ENCODE data around the gene KATNAL2.
A peak's percentile ranks its signal among the peaks of the same experiment; 100 is the strongest.

KATNAL2 gene

GRCh38 chr18:47035156-47035671 is 117.8 kb downstream of the KATNAL2 start, which contains the start of gene ELOA2:
Gene ELOA2 (minus strand): TSS chr18:47035621. CDS start chr18:47035264, 357 bp downstream.
- DNase-seq (ENCODE audit: low spot score) = no peak

DNA sequence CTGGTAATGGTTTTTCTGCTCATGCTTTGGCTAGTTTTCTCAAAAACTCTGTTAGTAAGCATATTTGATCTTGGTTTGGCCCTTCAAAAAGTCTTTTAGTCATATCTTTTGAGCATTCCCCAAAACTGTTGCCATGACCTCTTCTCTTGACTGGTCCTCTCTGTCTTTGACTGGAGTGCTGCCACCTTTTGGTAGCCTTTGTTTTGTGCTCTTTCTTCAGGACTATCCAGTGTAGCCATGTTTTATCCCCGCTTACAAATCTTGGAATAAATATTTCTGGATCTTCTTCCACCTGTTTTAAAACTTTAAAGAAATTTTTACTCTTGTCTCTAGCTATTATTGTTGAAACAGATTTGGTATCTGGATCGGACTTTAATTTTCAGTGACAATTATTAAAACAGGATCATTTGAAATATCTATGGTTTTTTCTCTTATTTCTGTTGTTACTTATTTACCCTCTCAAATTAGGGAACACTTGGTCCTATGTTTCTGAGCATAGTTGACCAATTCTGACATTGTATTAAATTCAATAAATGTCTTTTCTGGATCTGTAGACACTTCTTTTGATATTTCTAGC is 119.0 kb downstream of the KATNAL2 start:
- peak; percentile 26 for DNase-seq (ENCODE audit: low spot score)

- no peak for DNase-seq (ENCODE audit: low spot score)
Measured at GRCh38 chr18:47036927-47037578, 119.7 kb downstream of the KATNAL2 start.

GRCh38 chr18:47040982-47041381 is 123.6 kb downstream of the KATNAL2 start:
- no peak for DNase-seq (ENCODE audit: low spot score)

DNA sequence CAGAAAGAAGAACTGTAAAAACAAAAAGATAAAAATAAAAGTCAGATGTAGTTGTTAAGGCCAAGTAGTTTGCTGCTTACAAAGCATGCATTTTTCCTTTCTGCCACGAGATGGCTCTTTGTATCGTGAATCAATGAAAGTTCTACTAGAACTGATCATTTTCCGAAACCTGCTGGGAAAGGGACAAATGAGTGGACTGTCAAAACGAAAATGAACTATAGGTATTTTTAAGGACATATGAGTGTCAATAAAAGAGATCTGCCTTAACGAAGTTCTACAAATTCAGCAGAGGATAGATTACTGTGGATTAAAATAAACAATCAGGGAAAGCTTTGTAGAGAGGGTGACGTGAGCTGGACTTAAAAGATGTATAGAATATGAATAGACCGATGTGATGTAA is 133.1 kb downstream of the KATNAL2 start:
- DNase-seq (ENCODE audit: low spot score) = peak; percentile 11

GRCh38 chr18:47054369-47054768 is 137.0 kb downstream of the KATNAL2 start:
- DNase-seq (ENCODE audit: low spot score) = no peak

GRCh38 chr18:47062471-47062870 is 145.1 kb downstream of the KATNAL2 start:
- no peak for DNase-seq (ENCODE audit: low spot score)

- DNase-seq (ENCODE audit: low spot score) = no peak
Measured at GRCh38 chr18:47063096-47063495, 145.7 kb downstream of the KATNAL2 start.

GRCh38 chr18:47067648-47068047 is 150.2 kb downstream of the KATNAL2 start:
- DNase-seq (ENCODE audit: low spot score) = no peak

DNA sequence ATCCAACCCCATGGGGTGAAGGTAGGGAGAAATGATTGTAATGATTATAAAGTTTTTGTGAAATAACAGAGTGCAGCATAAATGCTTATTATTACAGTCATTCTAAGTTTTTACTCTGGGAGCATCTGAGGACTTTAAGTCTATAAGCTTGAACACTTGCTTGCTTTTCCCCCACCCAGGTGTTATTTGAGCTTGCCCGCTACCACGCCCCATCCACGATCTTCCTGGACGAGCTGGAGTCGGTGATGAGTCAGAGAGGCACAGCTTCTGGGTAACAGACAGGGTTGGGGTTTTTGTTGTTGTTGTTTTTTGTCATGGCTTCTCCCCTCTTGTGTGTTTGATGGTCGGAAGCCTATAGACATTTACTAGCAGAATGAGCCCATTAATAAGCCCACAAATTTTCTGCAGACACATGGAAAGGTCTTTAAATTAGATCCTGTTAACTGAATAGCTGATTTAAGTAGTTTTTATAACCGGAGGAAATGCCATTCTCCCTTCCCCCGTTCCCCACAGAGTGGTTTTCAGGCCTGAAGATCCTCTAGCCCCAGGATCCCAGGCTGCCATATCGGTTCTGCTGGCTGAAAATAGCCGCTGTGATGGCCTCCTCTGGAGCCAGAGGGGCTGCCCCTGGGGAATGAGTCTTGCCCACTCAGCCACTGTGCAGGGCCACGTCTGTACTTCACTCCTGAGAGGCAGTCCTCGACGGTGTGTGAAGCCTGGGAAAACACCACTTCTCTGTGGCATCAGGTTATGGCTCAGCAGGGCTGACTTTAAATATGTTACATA is 157.9 kb downstream of the KATNAL2 start:
- DNase-seq (ENCODE audit: low spot score) = no peak

DNA sequence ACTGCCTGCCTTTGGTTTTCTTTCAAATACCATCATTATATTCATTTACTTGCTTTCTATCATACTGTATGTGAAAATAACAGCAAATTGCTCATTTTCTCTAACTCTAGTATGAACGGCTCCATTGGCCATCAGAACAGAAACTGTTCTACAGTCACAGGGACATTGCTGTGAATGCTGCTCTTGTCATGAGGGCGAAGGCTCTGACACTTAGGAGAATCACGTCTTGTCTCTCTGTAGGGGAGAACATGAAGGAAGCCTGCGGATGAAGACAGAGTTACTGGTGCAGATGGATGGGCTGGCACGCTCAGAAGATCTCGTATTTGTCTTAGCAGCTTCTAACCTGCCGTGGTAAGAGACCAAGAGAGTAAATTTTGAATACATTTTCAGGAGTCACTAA is 159.7 kb downstream of the KATNAL2 start:
- no peak for DNase-seq (ENCODE audit: low spot score)

- no peak for DNase-seq (ENCODE audit: low spot score)
Measured at GRCh38 chr18:47080872-47081271, 163.5 kb downstream of the KATNAL2 start.

- no peak for DNase-seq (ENCODE audit: low spot score)
Measured at GRCh38 chr18:47081578-47081977, 164.2 kb downstream of the KATNAL2 start.

GRCh38 chr18:47087676-47088075 is 170.3 kb downstream of the KATNAL2 start:
- no peak for DNase-seq (ENCODE audit: low spot score)

DNA sequence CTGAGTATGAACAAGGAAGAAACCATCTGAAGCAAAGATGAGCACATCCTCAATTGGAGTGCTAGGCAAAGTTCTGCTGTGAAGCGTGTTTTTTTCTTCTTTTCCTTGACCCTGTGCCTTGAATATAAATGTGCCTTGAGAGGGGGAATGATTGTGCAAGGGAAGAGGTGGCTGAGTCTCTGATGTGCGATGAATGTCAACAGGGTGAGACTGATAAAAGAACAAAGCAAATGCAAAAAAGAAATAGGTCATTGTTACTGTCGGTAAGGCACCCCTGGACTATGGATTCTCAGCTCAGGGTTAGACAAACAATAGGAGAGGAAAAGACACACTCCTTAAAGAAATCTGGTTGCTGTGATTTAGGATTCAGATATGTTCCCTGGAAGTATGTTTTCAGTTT is 178.4 kb downstream of the KATNAL2 start:
- DNase-seq (ENCODE audit: low spot score) = no peak

- DNase-seq (ENCODE audit: low spot score) = peak; percentile 21
Measured at GRCh38 chr18:47100212-47100831, 182.9 kb downstream of the KATNAL2 start.

- no peak for DNase-seq (ENCODE audit: low spot score)
Measured at GRCh38 chr18:47108373-47108772, 191.0 kb downstream of the KATNAL2 start.

- DNase-seq (ENCODE audit: low spot score) = no peak
Measured at GRCh38 chr18:47108998-47109405, 191.6 kb downstream of the KATNAL2 start.

DNA sequence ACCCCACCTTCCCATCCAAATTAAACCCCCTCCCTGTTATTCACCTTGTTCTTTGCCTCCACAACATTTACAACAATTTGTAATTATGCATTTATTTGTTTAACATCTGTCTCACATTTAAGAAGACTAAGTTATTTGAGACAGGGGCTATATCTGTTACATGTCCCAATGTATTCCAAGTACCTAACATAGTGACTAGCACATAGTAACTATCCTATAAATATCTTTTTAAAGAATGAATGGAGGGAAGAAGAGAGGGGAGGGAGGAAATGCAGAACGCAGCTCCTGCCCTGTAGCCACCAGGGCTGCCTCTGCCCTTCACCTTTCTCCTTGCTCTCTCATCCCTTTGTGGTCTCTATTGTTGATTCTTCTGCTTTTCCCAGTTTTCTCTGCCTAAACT is 192.3 kb downstream of the KATNAL2 start:
- DNase-seq (ENCODE audit: low spot score) = no peak

GRCh38 chr18:47110492-47111274 is 193.3 kb downstream of the KATNAL2 start:
- DNase-seq (ENCODE audit: low spot score) = no peak

DNA sequence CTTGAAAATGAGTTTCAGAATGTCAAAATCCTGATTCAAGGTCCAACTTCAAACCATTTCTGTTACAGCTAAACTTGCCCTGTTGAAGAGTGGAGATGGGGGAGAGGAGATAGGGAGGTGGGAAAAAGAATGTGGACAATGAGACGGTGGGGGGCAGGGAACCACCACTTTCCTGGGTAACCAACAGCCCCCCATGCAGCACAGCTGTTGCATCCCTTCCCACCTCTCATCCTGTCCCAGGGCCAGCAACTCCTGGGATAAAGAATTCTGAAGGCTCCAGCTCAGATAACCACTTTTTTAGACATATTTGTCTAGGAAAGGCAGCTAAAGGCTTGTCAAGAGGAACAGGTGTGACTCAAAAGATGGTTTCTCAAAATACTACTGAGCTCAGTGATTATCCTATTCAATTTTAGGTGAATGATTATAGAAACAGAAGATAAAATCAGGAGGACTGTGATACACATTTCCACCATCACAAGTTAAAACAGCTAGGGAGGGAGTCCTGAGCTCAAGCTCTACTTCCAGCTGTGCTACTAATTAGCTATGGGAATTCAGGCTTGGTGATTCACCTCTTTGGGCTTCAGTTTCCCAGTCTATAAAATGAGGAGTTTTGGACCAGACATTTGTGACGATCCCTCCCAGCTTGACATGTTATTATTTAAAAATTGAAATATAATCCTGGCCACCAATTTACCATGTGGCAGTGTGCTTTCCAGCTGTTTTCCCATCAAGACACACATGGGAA is 196.6 kb downstream of the KATNAL2 start:
- DNase-seq (ENCODE audit: low spot score) = no peak

All from COLO829 (cell line).